IMR-90 (cell line): ENCODE data around the gene CDKN2B-AS1. TPM values are rescaled to one million over a fixed set of nuclear protein-coding genes. Genes with fewer than 3 reads are reported as not detected.

ENCODE experiments used
- ATAC-seq: fragments of 200-7000 bp; cut with Tn5 transposase; 2 replicates; pipeline ENCODE4 v1.9.1; 2020; ENCODE audit warnings: low read depth, mild to moderate bottlenecking, moderate library complexity
- BruUV-seq: library from RNA; stranded (reverse); fragments of 400-500 nt; replicated peaks from 2 replicates; lab custom pipeline; 2021; lab: Mats Ljungman, UMichigan
- CTCF ChIA-PET: fragments of 300-600 bp; formaldehyde crosslinking; extraction: SDS; loops from one replicate; lab custom pipeline; 2021; ENCODE audit warnings: antibody characterized with exemption; lab: Yijun Ruan, JAX
- POLR2A ChIA-PET: fragments of 300-600 bp; sonication (Branson Sonifier 250); formaldehyde crosslinking; loops from one replicate; lab custom pipeline; 2022; ENCODE audit warnings: antibody characterized with exemption; ENCODE audit not compliant: unreplicated experiment; lab: Charles Lee
- DNase-seq: peaks from one replicate; pipeline ENCODE4 v3.0.0; 2013
- H2AFZ ChIP-seq: replicated peaks from 2 replicates; pipeline ENCODE3; 2013; ENCODE audit warnings: low read length, mild to moderate bottlenecking; ENCODE audit not compliant: poor library complexity
- H2AK5ac ChIP-seq: 2 replicates; pipeline ENCODE4 v1.6.1; 2013; ENCODE audit warnings: low read depth, low read length, inconsistent platforms
- H2AK9ac ChIP-seq: replicated peaks from 2 replicates; pipeline ENCODE3; 2013; ENCODE audit warnings: mild to moderate bottlenecking, low read depth, low read length, moderate library complexity; ENCODE audit not compliant: poor library complexity
- H2BK120ac ChIP-seq: 2 replicates; pipeline ENCODE4 v1.6.1; 2013; ENCODE audit warnings: low read depth, low read length, inconsistent platforms
- H2BK15ac ChIP-seq: 3 replicates; pipeline ENCODE4 v1.6.1; 2013; ENCODE audit warnings: low read depth, low read length, inconsistent platforms
- H2BK20ac ChIP-seq: 2 replicates; pipeline ENCODE4 v1.6.1; 2013; ENCODE audit warnings: low read depth, mild to moderate bottlenecking, inconsistent platforms, low read length, moderate library complexity
- H2BK5ac ChIP-seq: 2 replicates; pipeline ENCODE4 v1.6.1; 2013; ENCODE audit warnings: mild to moderate bottlenecking, low read depth, low read length, inconsistent platforms; ENCODE audit not compliant: poor library complexity, severe bottlenecking
- H3K14ac ChIP-seq: replicated peaks from 2 replicates; pipeline ENCODE4 v1.6.1; 2013; ENCODE audit warnings: low read depth, low read length, inconsistent platforms
- H3K18ac ChIP-seq: 2 replicates; pipeline ENCODE4 v1.6.1; 2013; ENCODE audit warnings: low read depth, low read length, control low read depth
- H3K23ac ChIP-seq: 2 replicates; pipeline ENCODE4 v1.6.1; 2013; ENCODE audit warnings: low read depth, low read length, inconsistent platforms
- H3K27ac ChIP-seq: 2 replicates; pipeline ENCODE4 v1.5.1; 2013; ENCODE audit warnings: mild to moderate bottlenecking, control low read depth, low read length; ENCODE audit not compliant: insufficient read depth
- H3K27me3 ChIP-seq: 2 replicates; pipeline ENCODE4 v1.6.1; 2013; ENCODE audit warnings: low read length; ENCODE audit not compliant: control insufficient read depth, insufficient read depth
- H3K36me3 ChIP-seq: 2 replicates; pipeline ENCODE4 v1.6.1; 2013; ENCODE audit warnings: low read length, mixed read lengths; ENCODE audit not compliant: control insufficient read depth, insufficient read depth
- H3K4ac ChIP-seq: 2 replicates; pipeline ENCODE4 v1.6.1; 2013; ENCODE audit warnings: low read depth, low read length, inconsistent platforms
- H3K4me1 ChIP-seq: 2 replicates; pipeline ENCODE4 v1.6.1; 2013; ENCODE audit warnings: low read length, mixed read lengths; ENCODE audit not compliant: control insufficient read depth, insufficient read depth
- H3K4me2 ChIP-seq: 2 replicates; pipeline ENCODE4 v1.6.1; 2013; ENCODE audit warnings: low read depth, mild to moderate bottlenecking, control low read depth, low read length, moderate library complexity
- H3K4me3 ChIP-seq: 2 replicates; pipeline ENCODE4 v1.5.1; 2013; ENCODE audit warnings: low read depth, mild to moderate bottlenecking, control low read depth, low read length, moderate library complexity; ENCODE audit not compliant: insufficient read depth
- H3K56ac ChIP-seq: 2 replicates; pipeline ENCODE4 v1.6.1; 2013; ENCODE audit warnings: low read length, inconsistent platforms; ENCODE audit not compliant: insufficient read depth; ENCODE audit errors: extremely low read depth
- H3K79me1 ChIP-seq, 2 experiments: 2 replicates each; pipeline ENCODE4 v1.6.1; 2013; ENCODE audit warnings: low read length in 2 of 2, inconsistent platforms in 1 of 2, low read depth in 1 of 2
- H3K9ac ChIP-seq: 2 replicates; pipeline ENCODE4 v1.6.1; 2013; ENCODE audit warnings: low read depth, low read length, control low read depth
- H3K9me1 ChIP-seq: 2 replicates; pipeline ENCODE4 v1.6.1; 2013; ENCODE audit warnings: low read length, inconsistent platforms; ENCODE audit not compliant: insufficient read depth
- H3K9me3 ChIP-seq: 2 replicates; pipeline ENCODE4 v1.6.1; 2013; ENCODE audit warnings: low read length; ENCODE audit not compliant: control insufficient read depth, insufficient read depth
- H4K20me1 ChIP-seq: 2 replicates; pipeline ENCODE4 v1.6.1; 2013; ENCODE audit warnings: low read length, inconsistent platforms; ENCODE audit not compliant: insufficient read depth
- H4K5ac ChIP-seq: 2 replicates; pipeline ENCODE4 v1.6.1; 2013; ENCODE audit warnings: mild to moderate bottlenecking, low read depth, low read length, control low read depth
- H4K8ac ChIP-seq, 2 experiments: 2 replicates each; pipeline ENCODE4 v1.6.1; 2013; ENCODE audit warnings: low read depth in 2 of 2, low read length in 2 of 2, control low read depth in 1 of 2, inconsistent platforms in 1 of 2
- H4K91ac ChIP-seq: 2 replicates; pipeline ENCODE4 v1.6.1; 2013; ENCODE audit warnings: low read depth, low read length, inconsistent platforms; ENCODE audit not compliant: insufficient read depth
- BHLHE40 ChIP-seq: fragments of 150-350 bp; IDR thresholded peaks from 2 replicates; pipeline ENCODE4 v1.6.1; 2016; ENCODE audit warnings: mild to moderate bottlenecking, low read depth, low read length
- CHD1 ChIP-seq: IDR thresholded peaks from 2 replicates; pipeline ENCODE4 v1.6.1; 2012; ENCODE audit warnings: low read depth, low read length, improper control_type of control experiment
- FOS ChIP-seq: fragments of 150-350 bp; IDR thresholded peaks from 2 replicates; pipeline ENCODE4 v1.6.1; 2016; ENCODE audit warnings: low read depth, low read length
- MXI1 ChIP-seq: IDR thresholded peaks from 2 replicates; pipeline ENCODE4 v1.6.1; 2012; ENCODE audit warnings: low read depth, mild to moderate bottlenecking, low read length, moderate library complexity, borderline replicate concordance
- POLR2A ChIP-seq: IDR thresholded peaks from 2 replicates; pipeline ENCODE4 v1.6.1; 2012; ENCODE audit warnings: mild to moderate bottlenecking, low read depth, low read length
- SMC3 ChIP-seq: fragments of 150-350 bp; IDR thresholded peaks from 2 replicates; pipeline ENCODE4 v1.6.1; 2016; ENCODE audit warnings: low read depth, mild to moderate bottlenecking, antibody characterized with exemption, low read length, moderate library complexity
- WGBS, 2 experiments: methylation state at CpG; one replicate each; pipeline versions ENCODE4 v1.1.5 to v1.1.7; 2013; ENCODE audit warnings: missing lambda C conversion rate in 2 of 2; ENCODE audit not compliant: insufficient read length in 1 of 2; ENCODE audit errors: extremely low coverage in 2 of 2; 5-methylcytosine and 5-hydroxymethylcytosine counted together
- dilution Hi-C: fragments of 300-500 bp; cut with HindIII; formaldehyde crosslinking; loops from one replicate; pipeline ENCODE4 v1.14.3; 2018; ENCODE audit warnings: low sequenced_read_pairs; ENCODE audit not compliant: unreplicated experiment
- in situ Hi-C: fragments of 300-500 bp; cut with MboI; formaldehyde crosslinking; loops from 3 replicates; pipeline ENCODE4 v1.14.3; 2019; ENCODE audit warnings: low sequenced_read_pairs, inconsistent platforms, mixed read lengths
- intact Hi-C: fragments of 100-400 bp; cut with micrococcal nuclease; formaldehyde crosslinking; loops from 2 replicates; pipeline ENCODE4 v1.10.0; 2022
- polyA plus RNA-seq, 3 experiments: library from polyadenylated mRNA; depleted of rRNA; stranded (reverse); fragments of >200 nt; gene quantifications; 2 replicates each; pipeline ENCODE4 v1.2.3, GENCODE V29; 2012; ENCODE audit warnings: low replicate concordance in 1 of 3
- total RNA-seq: library from RNA; depleted of rRNA; stranded (reverse); fragments of >200 nt; gene quantifications from 2 replicates; pipeline ENCODE4 v1.2.3, GENCODE V29; 2012
- TF ChIP-seq, protein P1 (sequence below): conservative IDR thresholded peaks from 2 replicates; pipeline ENCODE4 v1.5.1; 2012; ENCODE audit warnings: mild to moderate bottlenecking, low read depth, low read length, improper control_type of control experiment

The CDKN2B-AS1 gene
- total and polyA plus RNA-seq, 2 of the 4 experiments (the other 2 are of a cell fraction) = 1.0 to 1.1 TPM

DNA sequence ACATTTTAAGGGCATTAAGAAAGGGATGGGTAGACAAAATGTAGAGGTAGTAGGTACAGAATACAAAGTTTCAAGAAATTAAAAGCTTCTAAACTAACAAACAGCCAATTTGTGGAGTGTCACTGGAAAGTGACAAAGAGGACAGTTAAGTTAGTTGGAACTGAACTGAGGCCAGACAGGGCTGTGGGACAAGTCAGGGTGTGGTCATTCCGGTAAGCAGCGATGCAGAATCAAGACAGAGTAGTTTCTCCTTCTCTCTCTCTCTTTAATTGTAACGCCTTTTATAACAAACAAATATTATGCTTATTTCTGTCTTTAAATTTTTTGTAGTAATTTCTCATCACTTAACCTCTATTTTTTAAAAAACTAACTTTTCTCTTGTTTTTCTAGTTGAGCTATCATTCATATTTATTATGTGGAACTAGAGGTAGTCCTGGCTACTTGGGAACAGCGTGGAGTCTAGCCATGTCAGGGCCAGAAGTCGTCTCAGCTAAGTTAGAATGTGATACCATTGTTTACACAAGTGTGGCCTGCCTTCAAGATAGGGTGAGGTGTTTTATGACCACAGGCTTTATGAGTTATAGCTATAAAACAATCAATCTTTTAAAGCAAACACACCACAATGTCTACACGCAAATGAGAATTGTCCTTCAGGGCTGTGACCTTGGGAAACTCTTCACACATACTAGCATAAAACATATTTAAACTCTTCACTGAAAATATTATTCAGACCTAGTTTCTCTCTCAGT, 129.8 kb downstream of the CDKN2B-AS1 start:
- Histone ChIP-seq H3K23ac (no peak overlapping the region), H3K9me1 (no peaks in the 10 kb centered on the region), H4K5ac (no peak overlapping the region), H2AK5ac (0 out of 2 replicates have a peak overlapping the region, but pooled peaks have one; percentile 39), H3K79me1 (no peaks in the 10 kb centered on the region), H2BK15ac (no peak overlapping the region), H2AFZ (no peak overlapping the region), H3K4ac (no peak overlapping the region), H2BK20ac (no peak overlapping the region), H4K8ac (no peak overlapping the region), H2BK5ac (no peak overlapping the region), H3K4me1 (peaks cover 2% of the 10 kb centered on the region; the same call in 1 of the 2 replicates), H3K27ac (no peak overlapping the region), H3K18ac (no peak overlapping the region), H3K14ac (no peak overlapping the region), H2BK120ac (no peak overlapping the region), H3K4me2 (no peak overlapping the region), H3K9ac (no peak overlapping the region), H3K56ac (no peak overlapping the region), H3K4me3 (no peak overlapping the region), H4K91ac (no peak overlapping the region), H3K27me3 (no peaks in the 10 kb centered on the region), H4K20me1 (no peaks in the 10 kb centered on the region), H3K36me3 (no peaks in the 10 kb centered on the region), H3K9me3 (no peaks in the 10 kb centered on the region), H2AK9ac (no peak overlapping the region)
- TF ChIP-seq BHLHE40 = no peak
- TF ChIP-seq FOS = no peak
- TF ChIP-seq SMC3 = no peak
- TF ChIP-seq MXI1 = no peak
- TF ChIP-seq POLR2A = no peak
- no peak for TF ChIP-seq CHD1
- TF ChIP-seq, protein P1, sequence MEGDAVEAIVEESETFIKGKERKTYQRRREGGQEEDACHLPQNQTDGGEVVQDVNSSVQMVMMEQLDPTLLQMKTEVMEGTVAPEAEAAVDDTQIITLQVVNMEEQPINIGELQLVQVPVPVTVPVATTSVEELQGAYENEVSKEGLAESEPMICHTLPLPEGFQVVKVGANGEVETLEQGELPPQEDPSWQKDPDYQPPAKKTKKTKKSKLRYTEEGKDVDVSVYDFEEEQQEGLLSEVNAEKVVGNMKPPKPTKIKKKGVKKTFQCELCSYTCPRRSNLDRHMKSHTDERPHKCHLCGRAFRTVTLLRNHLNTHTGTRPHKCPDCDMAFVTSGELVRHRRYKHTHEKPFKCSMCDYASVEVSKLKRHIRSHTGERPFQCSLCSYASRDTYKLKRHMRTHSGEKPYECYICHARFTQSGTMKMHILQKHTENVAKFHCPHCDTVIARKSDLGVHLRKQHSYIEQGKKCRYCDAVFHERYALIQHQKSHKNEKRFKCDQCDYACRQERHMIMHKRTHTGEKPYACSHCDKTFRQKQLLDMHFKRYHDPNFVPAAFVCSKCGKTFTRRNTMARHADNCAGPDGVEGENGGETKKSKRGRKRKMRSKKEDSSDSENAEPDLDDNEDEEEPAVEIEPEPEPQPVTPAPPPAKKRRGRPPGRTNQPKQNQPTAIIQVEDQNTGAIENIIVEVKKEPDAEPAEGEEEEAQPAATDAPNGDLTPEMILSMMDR = no peak
- ATAC-seq (peak; percentile 24; the same call in 1 of the 2 replicates), DNase-seq (peak; percentile 61)
- dilution Hi-C loops = no loop called here
- ChIA-PET CTCF (interaction anchor here (0.6 to 1.0 kb wide), 3 partner anchors 89 to 864 kb away, joined by 3 to 4 read pairs (median 3); no protein-coding TSS in a partner anchor), POLR2A (no interaction called here)
- BruUV-seq = no TSS peak
- intact Hi-C loops = no loop called here
- in situ Hi-C loops = loop anchor here (25.0 kb wide), 1 partner anchor 312 kb away; the partner anchor contains the start of gene MTAP
- 60% methylated on average over 1 of the region's 6 CpGs; no CpG with 5 or more reads in 1 of the 2 experiments for WGBS, 2 experiments
